GM21447 (cell line): ENCODE results near the gene KCNK13.

Source experiments
- ATAC-seq: cut with Tn5 transposase; IDR thresholded peaks from one replicate; pipeline ENCODE4 v1.9.1; 2021; ENCODE audit not compliant: unreplicated experiment

The KCNK13 gene

GRCh38 chr14:90118027-90118426 lies 56.2 kb downstream of the KCNK13 start:
- no peak for ATAC-seq

GRCh38 chr14:90126260-90126659 lies 64.5 kb downstream of the KCNK13 start:
- ATAC-seq = no peak

GRCh38 chr14:90132821-90133570 lies 71.2 kb downstream of the KCNK13 start:
- ATAC-seq = no peak

GRCh38 chr14:90136904-90137303 lies 75.1 kb downstream of the KCNK13 start:
- ATAC-seq = no peak

GRCh38 chr14:90137807-90138206 lies 76.0 kb downstream of the KCNK13 start:
- ATAC-seq = no peak

GRCh38 chr14:90139199-90139598 lies 77.4 kb downstream of the KCNK13 start:
- no peak for ATAC-seq

- no peak for ATAC-seq
Measured at GRCh38 chr14:90140298-90140955, 78.6 kb downstream of the KCNK13 start.

GRCh38 chr14:90140956-90141316 lies 79.1 kb downstream of the KCNK13 start:
- ATAC-seq = no peak

- ATAC-seq = no peak
Measured at GRCh38 chr14:90153429-90153828, 91.6 kb downstream of the KCNK13 start.

- no peak for ATAC-seq
Measured at GRCh38 chr14:90154110-90154509, 92.3 kb downstream of the KCNK13 start.

- ATAC-seq = no peak
Measured at GRCh38 chr14:90159146-90159545, 97.4 kb downstream of the KCNK13 start.

- no peak for ATAC-seq
Measured at GRCh38 chr14:90159688-90160087, 97.9 kb downstream of the KCNK13 start.

- no peak for ATAC-seq
Measured at GRCh38 chr14:90161129-90161528, 99.3 kb downstream of the KCNK13 start.

GRCh38 chr14:90168425-90169105 lies 106.8 kb downstream of the KCNK13 start:
- ATAC-seq = no peak

- ATAC-seq = no peak
Measured at GRCh38 chr14:90175631-90176030, 113.8 kb downstream of the KCNK13 start.

- no peak for ATAC-seq
Measured at GRCh38 chr14:90177539-90178189, 115.9 kb downstream of the KCNK13 start.

GRCh38 chr14:90179357-90179756 lies 117.6 kb downstream of the KCNK13 start:
- no peak for ATAC-seq

GRCh38 chr14:90179809-90180779 lies 118.3 kb downstream of the KCNK13 start:
- ATAC-seq = no peak

GRCh38 chr14:90184094-90184493 lies 122.3 kb downstream of the KCNK13 start:
- ATAC-seq = no peak

- no peak for ATAC-seq
Measured at GRCh38 chr14:90184571-90185266, 122.9 kb downstream of the KCNK13 start.
